Mesenchymal stem cell (in vitro differentiated cells and primary cell): ENCODE data around the gene TRIM52.

Experiments
- DNase-seq: peaks from one replicate; pipeline ENCODE4 v3.0.0-alpha.2; 2013
- H2AFZ ChIP-seq: one replicate; pipeline ENCODE4 v1.6.1; 2013; ENCODE audit warnings: low read depth, mild to moderate bottlenecking, control low read depth, inconsistent platforms, low read length, moderate library complexity
- H2AK5ac ChIP-seq: 2 replicates; pipeline ENCODE4 v1.6.1; 2013; ENCODE audit warnings: low read length, moderate library complexity, mild to moderate bottlenecking, inconsistent platforms; ENCODE audit not compliant: severe bottlenecking
- H2BK120ac ChIP-seq: one replicate; pipeline ENCODE4 v1.6.1; 2013; ENCODE audit warnings: low read depth, mild to moderate bottlenecking, inconsistent platforms, low read length, moderate library complexity
- H2BK12ac ChIP-seq, 2 experiments: one replicate each; pipeline ENCODE4 v1.6.1; 2013; ENCODE audit warnings: inconsistent platforms in 2 of 2, low read length in 2 of 2, mild to moderate bottlenecking in 2 of 2, moderate library complexity in 2 of 2, control low read depth in 1 of 2
- H2BK15ac ChIP-seq: one replicate; pipeline ENCODE4 v1.6.1; 2013; ENCODE audit warnings: mild to moderate bottlenecking, low read depth, inconsistent platforms; ENCODE audit not compliant: poor library complexity, severe bottlenecking
- H2BK5ac ChIP-seq: 2 replicates; pipeline ENCODE4 v1.6.1; 2013; ENCODE audit warnings: low read depth, mild to moderate bottlenecking, low read length, control low read depth, inconsistent platforms; ENCODE audit not compliant: poor library complexity, severe bottlenecking
- H3K14ac ChIP-seq, 2 experiments: one replicate each; pipeline ENCODE4 v1.6.1; 2013; ENCODE audit warnings: inconsistent platforms in 2 of 2, low read length in 2 of 2, control low read depth in 1 of 2, mild to moderate bottlenecking in 1 of 2, moderate library complexity in 1 of 2
- H3K18ac ChIP-seq, 2 experiments: one replicate each; pipeline ENCODE4 v1.6.1; 2013; ENCODE audit warnings: inconsistent platforms in 2 of 2, low read length in 2 of 2, control low read depth in 1 of 2, low read depth in 1 of 2, mild to moderate bottlenecking in 1 of 2
- H3K23ac ChIP-seq, 2 experiments: one replicate each; pipeline ENCODE4 v1.6.1; 2013; ENCODE audit warnings: inconsistent platforms in 2 of 2, low read length in 2 of 2, mild to moderate bottlenecking in 2 of 2, moderate library complexity in 2 of 2, control low read depth in 1 of 2
- H3K27ac ChIP-seq: 2 replicates; pipeline ENCODE4 v1.5.1; 2013; ENCODE audit warnings: mild to moderate bottlenecking, moderate library complexity, low read length, control low read depth, inconsistent platforms; ENCODE audit not compliant: poor library complexity, severe bottlenecking
- H3K27me3 ChIP-seq, 2 experiments: 2 replicates each; pipeline versions ENCODE4 v1.6.1 to v1.7.0; 2013; ENCODE audit warnings: low read length in 2 of 2, mild to moderate bottlenecking in 2 of 2, moderate library complexity in 2 of 2, control low read depth in 1 of 2, inconsistent platforms in 1 of 2; ENCODE audit not compliant: control insufficient read depth in 1 of 2, insufficient read depth in 1 of 2
- H3K36me3 ChIP-seq, 2 experiments: 2 replicates each; pipeline versions ENCODE4 v1.6.1 to v1.7.0; 2013; ENCODE audit warnings: low read length in 2 of 2, control low read depth in 1 of 2, inconsistent platforms in 1 of 2, low read depth in 1 of 2, mild to moderate bottlenecking in 1 of 2; ENCODE audit not compliant: insufficient read depth in 2 of 2, control insufficient read depth in 1 of 2
- H3K4ac ChIP-seq, 2 experiments: one replicate each; pipeline ENCODE4 v1.6.1; 2013; ENCODE audit warnings: inconsistent platforms in 2 of 2, low read length in 2 of 2, mild to moderate bottlenecking in 2 of 2, moderate library complexity in 2 of 2, control low read depth in 1 of 2, low read depth in 1 of 2
- H3K4me1 ChIP-seq: 2 replicates; pipeline ENCODE4 v1.6.1; 2013; ENCODE audit warnings: low read depth, low read length, control low read depth; ENCODE audit not compliant: control insufficient read depth, insufficient read depth
- H3K4me2 ChIP-seq: 2 replicates; pipeline ENCODE4 v1.6.1; 2013; ENCODE audit warnings: low read length, mild to moderate bottlenecking, inconsistent platforms; ENCODE audit not compliant: poor library complexity, severe bottlenecking
- H3K4me3 ChIP-seq, 2 experiments: 2 replicates each; pipeline versions ENCODE4 v1.5.1 to v1.7.0; 2013; ENCODE audit warnings: low read length in 2 of 2, mild to moderate bottlenecking in 2 of 2, control low read depth in 1 of 2, low read depth in 1 of 2; ENCODE audit not compliant: insufficient read depth in 1 of 2
- H3K79me1 ChIP-seq: replicated peaks from 2 replicates; pipeline ENCODE4 v1.6.1; 2013; ENCODE audit warnings: mild to moderate bottlenecking, control low read depth, low read length, inconsistent platforms; ENCODE audit not compliant: poor library complexity, severe bottlenecking
- H3K9ac ChIP-seq: 2 replicates; pipeline ENCODE4 v1.7.0; 2013; ENCODE audit warnings: mild to moderate bottlenecking, low read length, moderate library complexity
- H3K9me3 ChIP-seq: 2 replicates; pipeline ENCODE4 v1.7.0; 2013; ENCODE audit warnings: mild to moderate bottlenecking, low read length; ENCODE audit not compliant: control insufficient read depth
- H4K8ac ChIP-seq: one replicate; pipeline ENCODE4 v1.6.1; 2013; ENCODE audit warnings: inconsistent platforms, mild to moderate bottlenecking, low read length, moderate library complexity
- H4K91ac ChIP-seq: one replicate; pipeline ENCODE4 v1.6.1; 2013; ENCODE audit warnings: mild to moderate bottlenecking, low read length, inconsistent platforms
- WGBS: methylation state at CpG from one replicate; pipeline ENCODE4 v1.1.7; 2013; ENCODE audit warnings: mixed read lengths; 5-methylcytosine and 5-hydroxymethylcytosine counted together

The TRIM52 gene

GRCh38 chr5:181224390-181225229 is 36.3 kb downstream of the TRIM52 start:
- Histone ChIP-seq H3K18ac (peak overlapping the region; percentile 93 to 99), H4K91ac (peak overlapping the region; percentile 95), H3K4me1 (peaks cover 10% of the 10 kb centered on the region), H2BK15ac (no peak overlapping the region), H3K9me3 (no peaks in the 10 kb centered on the region), H3K4me2 (peak overlapping the region; percentile 73), H3K14ac (no peak overlapping the region), H3K9ac (peak overlapping the region; percentile 97), H2BK120ac (no peak overlapping the region), H2BK5ac (no peak overlapping the region), H3K4me3 (peak overlapping the region; percentile 83 to 98), H3K79me1 (peaks cover 14% of the 10 kb centered on the region), H4K8ac (peak overlapping the region; percentile 33), H3K27ac (no peak overlapping the region), H2BK12ac (no peak overlapping the region), H3K27me3 (no peaks in the 10 kb centered on the region), H3K23ac (no peak overlapping the region), H3K36me3 (peaks cover 6 to 34% of the 10 kb centered on the region in 2 experiments), H3K4ac (no peak overlapping the region), H2AK5ac (no peak overlapping the region), H2AFZ (no peak overlapping the region)
- DNase-seq, result no peak
- WGBS, result 90% methylated on average over 22 of the region's 22 CpGs

- Histone ChIP-seq H3K4ac (peak overlapping the region; percentile 92 to 97), H2BK12ac (peak overlapping the region in 1 of 2 experiments; percentile 55), H3K4me2 (peak overlapping the region; percentile 73), H2BK15ac (no peak overlapping the region), H4K91ac (peak overlapping the region; percentile 95), H2BK120ac (peak overlapping the region; percentile 22), H2AFZ (peak overlapping the region; percentile 39), H3K9me3 (no peaks in the 10 kb centered on the region), H3K27ac (peak overlapping the region; percentile 99), H3K4me1 (peaks cover 10% of the 10 kb centered on the region), H3K9ac (peak overlapping the region; percentile 97), H3K18ac (peak overlapping the region; percentile 93 to 99), H3K14ac (peak overlapping the region in 1 of 2 experiments; percentile 91), H3K27me3 (no peaks in the 10 kb centered on the region), H4K8ac (peak overlapping the region; percentile 33), H3K23ac (peak overlapping the region in 1 of 2 experiments; percentile 70), H3K36me3 (peaks cover 6 to 26% of the 10 kb centered on the region in 2 experiments), H3K4me3 (peak overlapping the region; percentile 83 to 98), H3K79me1 (peaks cover 7% of the 10 kb centered on the region), H2AK5ac (no peak overlapping the region), H2BK5ac (peak overlapping the region; percentile 34)
- DNase-seq, result peak; percentile 76
- 14% methylated on average over 18 of the region's 31 CpGs for WGBS
These were observed 37.1 kb downstream of the TRIM52 start for GRCh38 chr5:181223729-181224389.

- Histone ChIP-seq H3K4me1 (peaks cover 10% of the 10 kb centered on the region), H3K9ac (peak within 1 kb of the TSS; percentile 97), H3K4ac (peak within 1 kb of the TSS; percentile 96 to 97), H2AFZ (peak within 1 kb of the TSS; percentile 39), H3K27ac (peak within 1 kb of the TSS; percentile 99), H2BK15ac (no peak within 1 kb of the TSS), H3K36me3 (peaks cover 6 to 23% of the 10 kb centered on the region in 2 experiments), H4K8ac (peak within 1 kb of the TSS; percentile 96), H3K18ac (peak within 1 kb of the TSS; percentile 97 to 99), H3K4me3 (peak within 1 kb of the TSS; percentile 83 to 98), H2AK5ac (no peak within 1 kb of the TSS), H4K91ac (peak within 1 kb of the TSS; percentile 95), H3K23ac (peak within 1 kb of the TSS in 1 of 2 experiments; percentile 70), H2BK120ac (peak within 1 kb of the TSS; percentile 89), H3K27me3 (no peaks in the 10 kb centered on the region), H3K79me1 (peaks cover 7% of the 10 kb centered on the region), H3K4me2 (peak within 1 kb of the TSS; percentile 87), H3K14ac (peak within 1 kb of the TSS in 1 of 2 experiments; percentile 91), H2BK5ac (peak within 1 kb of the TSS; percentile 63), H2BK12ac (peak within 1 kb of the TSS; percentile 55 to 79), H3K9me3 (no peaks in the 10 kb centered on the region)
- WGBS, result under 1% methylated on average over 50 of the region's 59 CpGs
- DNase-seq, result peak; percentile 99
These were observed 37.8 kb downstream of the TRIM52 start, which contains the start of gene TRIM41 for GRCh38 chr5:181223058-181223728. Gene TRIM41 (plus strand): TSS chr5:181223281. CDS start chr5:181224000, 719 bp downstream.
